MCF 10A (cell line): Measurements from ENCODE around the gene AADACL4. TPM values are rescaled to one million over a fixed set of nuclear protein-coding genes. Genes with fewer than 3 reads are reported as not detected.

Experiments
- BruUV-seq: library from RNA; stranded (reverse); fragments of 400-500 nt; replicated peaks from 2 replicates; lab custom pipeline; 2021; lab: Mats Ljungman, UMichigan
- CTCF ChIA-PET: fragments of 300-600 bp; sonication (Branson Sonifier 250); formaldehyde crosslinking; extraction: SDS; loops from one replicate; lab custom pipeline; 2021; ENCODE audit warnings: antibody characterized with exemption, inconsistent platforms; lab: Yijun Ruan, JAX
- POLR2A ChIA-PET: fragments of 300-600, 350-650 bp; sonication (Branson Sonifier 250); formaldehyde crosslinking; extraction: SDS; loops from one replicate; lab custom pipeline; 2020; ENCODE audit warnings: antibody characterized with exemption, inconsistent platforms; lab: Yijun Ruan, JAX
- DNase-seq: peaks from one replicate; pipeline ENCODE4 v3.0.0-alpha.2; 2018; ENCODE audit not compliant: unreplicated experiment
- H3K27ac Mint-ChIP-seq: one replicate; pipeline ENCODE4 v1.8.0; 2022; ENCODE audit warnings: mild to moderate bottlenecking, low read depth, mixed read lengths; ENCODE audit not compliant: unreplicated experiment
- H3K27me3 Mint-ChIP-seq: one replicate; pipeline ENCODE4 v1.8.0; 2022; ENCODE audit warnings: mixed read lengths; ENCODE audit not compliant: insufficient read depth, unreplicated experiment
- H3K36me3 Mint-ChIP-seq: one replicate; pipeline ENCODE4 v1.8.0; 2022; ENCODE audit warnings: mild to moderate bottlenecking, moderate library complexity, mixed read lengths; ENCODE audit not compliant: insufficient read depth, unreplicated experiment
- H3K4me1 Mint-ChIP-seq: one replicate; pipeline ENCODE4 v1.8.0; 2022; ENCODE audit warnings: mixed read lengths; ENCODE audit not compliant: insufficient read depth, unreplicated experiment
- H3K4me3 Mint-ChIP-seq: one replicate; pipeline ENCODE4 v1.8.0; 2022; ENCODE audit warnings: mild to moderate bottlenecking, moderate library complexity, mixed read lengths; ENCODE audit not compliant: unreplicated experiment
- H3K9me3 Mint-ChIP-seq: one replicate; pipeline ENCODE4 v1.8.0; 2022; ENCODE audit warnings: mixed read lengths; ENCODE audit not compliant: unreplicated experiment
- CTCF ChIP-seq: fragments of 200-600 bp; IDR thresholded peaks from one replicate; pipeline ENCODE4 v1.8.0; 2022; ENCODE audit warnings: antibody characterized with exemption, mild to moderate bottlenecking; ENCODE audit not compliant: unreplicated experiment
- intact Hi-C: fragments of 100-400 bp; cut with micrococcal nuclease; formaldehyde crosslinking; loops from 2 replicates; pipeline ENCODE4 v1.14.1; 2022
- total RNA-seq: library from RNA; stranded (reverse); gene quantifications from 2 replicates; pipeline ENCODE4 v1.2.3, GENCODE V29; 2022

Gene AADACL4
- total RNA-seq, 1 experiment from 2014 or later = not detected

- H3K27me3 Mint-ChIP-seq = peaks cover 10% of the 10 kb centered on the region
- H3K36me3 Mint-ChIP-seq = no peaks in the 10 kb centered on the region
These were observed 41.2 kb upstream of the AADACL4 start for GRCh38 chr1:12602659-12603024.

GRCh38 chr1:12603224-12603623 lies 40.7 kb upstream of the AADACL4 start:
- TF ChIP-seq CTCF = no peak
- Mint-ChIP-seq H3K4me1 (peaks cover 10% of the 10 kb centered on the region), H3K9me3 (no peaks in the 10 kb centered on the region), H3K36me3 (no peaks in the 10 kb centered on the region), H3K27ac (no peak overlapping the region), H3K4me3 (no peak overlapping the region), H3K27me3 (peaks cover 10% of the 10 kb centered on the region)
- no TSS peak for BruUV-seq
- intact Hi-C loops = no loop called here
- ChIA-PET POLR2A (interaction anchor here (1.6 kb wide), 1 partner anchor 15 kb away, joined by 11 read pairs; the partner anchor contains the start of gene DHRS3), CTCF (no interaction called here)
- no peak for DNase-seq

More at GRCh38 chr1:12602659-12603024, 41.2 kb upstream of the AADACL4 start:
- no peak overlapping the region for H3K27ac Mint-ChIP-seq
- POLR2A ChIA-PET = no interaction called here
- H3K4me3 Mint-ChIP-seq = no peak overlapping the region
- CTCF ChIA-PET = no interaction called here
- no peak for TF ChIP-seq CTCF
- no TSS peak for BruUV-seq
- intact Hi-C loops = no loop called here
- H3K4me1 Mint-ChIP-seq = peaks cover 10% of the 10 kb centered on the region
- DNase-seq = no peak
- H3K9me3 Mint-ChIP-seq = no peaks in the 10 kb centered on the region

- peaks cover 10% of the 10 kb centered on the region for H3K27me3 Mint-ChIP-seq
- no TSS peak for BruUV-seq
- TF ChIP-seq CTCF = no peak
- no peak overlapping the region for H3K4me3 Mint-ChIP-seq
- peaks cover 10% of the 10 kb centered on the region for H3K4me1 Mint-ChIP-seq
- H3K27ac Mint-ChIP-seq = no peak overlapping the region
- ChIA-PET POLR2A (interaction anchor here (1.0 to 1.6 kb wide), 2 partner anchors 9 to 14 kb away, joined by 3 to 11 read pairs; partner anchors contain the start of gene DHRS3), CTCF (no interaction called here)
- no peaks in the 10 kb centered on the region for H3K9me3 Mint-ChIP-seq
- intact Hi-C loops = no loop called here
- no peaks in the 10 kb centered on the region for H3K36me3 Mint-ChIP-seq
- DNase-seq = peak; percentile 97
These were observed 39.6 kb upstream of the AADACL4 start for GRCh38 chr1:12604114-12604874.

- CTCF ChIA-PET = no interaction called here
- DNase-seq = no peak
- POLR2A ChIA-PET = interaction anchor here (1.0 to 1.7 kb wide), 3 partner anchors 8 to 13 kb away, joined by 3 to 11 read pairs (median 4); partner anchors contain the start of gene DHRS3
- peaks cover 5% of the 10 kb centered on the region for H3K27me3 Mint-ChIP-seq
- no peaks in the 10 kb centered on the region for H3K36me3 Mint-ChIP-seq
- no peak overlapping the region for H3K27ac Mint-ChIP-seq
- intact Hi-C loops = no loop called here
- H3K4me1 Mint-ChIP-seq = peaks cover 10% of the 10 kb centered on the region
- H3K9me3 Mint-ChIP-seq = no peaks in the 10 kb centered on the region
- no peak overlapping the region for H3K4me3 Mint-ChIP-seq
- BruUV-seq = no TSS peak
- no peak for TF ChIP-seq CTCF
These were observed 38.9 kb upstream of the AADACL4 start for GRCh38 chr1:12604986-12605385.
